Omental fat pad (tissue), 4 donors: ENCODE measurements around the gene OBSCN. TPM values are rescaled to one million over a fixed set of nuclear protein-coding genes. Genes with fewer than 3 reads are reported as not detected.
A peak's percentile ranks its signal among the peaks of the same experiment; 100 is the strongest.

Experiments used
- ATAC-seq: fragments of 150-250 bp; one replicate; pipeline ENCODE4 v1.9.1; 2016; ENCODE audit warnings: mild to moderate bottlenecking, moderate library complexity; ENCODE audit not compliant: low FRiP score
- DNase-seq: peaks from one replicate; pipeline ENCODE4 v3.0.0-alpha.2; 2019; ENCODE audit warnings: low spot score
- CTCF ChIP-seq, 3 donors: fragments of 450-650 bp; IDR thresholded peaks; one replicate each; pipeline ENCODE4 v1.5.1; 2016 to 2017; ENCODE audit warnings: antibody characterized with exemption in 3 of 3, mild to moderate bottlenecking in 3 of 3, moderate library complexity in 2 of 3
- total RNA-seq, 4 donors: library from RNA; depleted of rRNA; stranded (reverse); fragments of >200 nt; gene quantifications; one replicate each; pipeline ENCODE4 v1.1.0, GENCODE V29; 2016

OBSCN gene
- total RNA-seq, 4 donors from 2014 or later: 5.4 to 26.0 (median 9.7) TPM

DNA sequence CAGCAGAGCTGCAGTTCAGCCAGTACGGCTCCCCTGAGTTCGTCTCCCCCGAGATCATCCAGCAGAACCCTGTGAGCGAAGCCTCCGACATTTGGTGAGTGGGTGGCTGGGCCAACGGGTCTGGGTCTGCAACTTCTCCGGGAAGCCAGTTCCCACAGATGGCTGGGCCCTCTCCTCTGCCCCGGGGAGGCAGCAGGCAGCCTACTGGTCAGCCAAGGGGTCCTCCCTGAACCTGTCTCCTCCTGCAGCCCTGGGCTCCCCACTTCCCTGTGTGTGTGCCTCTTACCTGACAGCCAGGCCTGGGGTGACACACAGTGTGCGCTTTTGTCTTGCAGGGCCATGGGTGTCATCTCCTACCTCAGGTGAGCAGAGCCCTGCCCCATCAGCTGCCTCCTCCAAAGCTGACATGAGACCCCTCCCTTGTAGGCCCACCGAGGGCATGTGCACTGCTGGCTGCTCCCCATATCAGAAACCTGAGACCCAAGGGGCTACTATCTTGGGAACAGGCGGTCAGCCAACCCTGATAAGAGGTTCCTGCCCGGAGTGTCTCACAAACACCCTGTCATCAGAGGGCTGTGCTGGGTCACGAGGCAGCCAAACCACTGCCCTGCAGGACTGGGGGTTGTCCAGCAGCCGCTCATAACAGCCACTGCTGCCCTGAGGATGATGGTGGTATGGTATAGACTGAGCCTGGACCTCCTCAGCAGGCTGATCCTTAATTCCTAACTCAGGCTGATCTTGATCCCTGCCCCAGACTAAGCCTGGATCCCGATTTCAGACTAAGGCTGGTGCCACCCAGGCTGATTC, 161.2 kb downstream of the OBSCN start:
- no peak for ATAC-seq
- TF ChIP-seq CTCF (IDR thresholded peaks at IDR 0.05): no peak
- DNase-seq: no peak

DNA sequence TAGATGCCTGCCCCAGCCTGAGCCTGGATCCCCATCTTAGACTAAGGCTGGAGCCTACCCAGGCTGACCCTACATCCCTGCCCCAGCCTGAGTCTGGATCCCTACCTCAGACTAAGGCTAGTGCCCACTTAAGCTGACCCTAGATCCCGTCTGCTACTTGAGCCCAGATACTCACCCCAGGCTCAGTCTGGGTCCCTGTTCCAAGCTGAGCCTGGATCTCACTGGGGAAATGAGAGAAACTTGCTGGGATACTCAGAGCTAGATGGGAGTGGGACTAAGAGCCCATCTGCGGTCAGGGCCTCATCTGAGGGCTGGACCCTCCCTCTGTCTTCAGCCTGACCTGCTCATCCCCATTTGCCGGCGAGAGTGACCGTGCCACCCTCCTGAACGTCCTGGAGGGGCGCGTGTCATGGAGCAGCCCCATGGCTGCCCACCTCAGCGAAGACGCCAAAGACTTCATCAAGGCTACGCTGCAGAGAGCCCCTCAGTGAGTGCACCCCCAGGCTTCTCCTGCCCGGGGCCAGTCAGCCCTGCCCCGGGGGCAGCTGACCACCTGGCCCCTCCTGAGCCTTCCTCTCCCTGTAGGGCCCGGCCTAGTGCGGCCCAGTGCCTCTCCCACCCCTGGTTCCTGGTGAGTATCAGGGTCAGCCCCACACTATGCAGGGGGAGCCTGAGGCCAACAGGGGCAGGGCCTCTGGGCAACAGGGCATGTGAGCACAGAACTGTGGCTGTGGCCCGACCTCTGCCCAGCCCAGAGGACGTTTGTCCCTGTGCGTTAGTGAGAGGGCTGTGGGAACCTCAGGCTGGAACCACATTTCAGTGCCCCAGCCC, 162.0 kb downstream of the OBSCN start:
- ATAC-seq: no peak
- no peak for TF ChIP-seq CTCF (IDR thresholded peaks at IDR 0.05)
- DNase-seq: no peak

- ATAC-seq (no peak), DNase-seq (no peak)
- TF ChIP-seq CTCF (IDR thresholded peaks at IDR 0.05): no peak
Measured at GRCh38 chr1:228370439-228370940, 162.6 kb downstream of the OBSCN start.

- ATAC-seq (no peak), DNase-seq (no peak)
- TF ChIP-seq CTCF (IDR thresholded peaks at IDR 0.05): no peak
Measured at GRCh38 chr1:228370941-228371740, 163.3 kb downstream of the OBSCN start.

- ATAC-seq (no peak), DNase-seq (no peak)
- no peak for TF ChIP-seq CTCF (IDR thresholded peaks at IDR 0.05)
Measured at GRCh38 chr1:228371741-228372182, 163.9 kb downstream of the OBSCN start.

- no peak for TF ChIP-seq CTCF (IDR thresholded peaks at IDR 0.05)
- ATAC-seq: peak; percentile 32
- DNase-seq: no peak
Measured at GRCh38 chr1:228372183-228373003, 164.5 kb downstream of the OBSCN start.
